ENCODE results near the gene CDK2AP2. TPM values are rescaled to one million over a fixed set of nuclear protein-coding genes. Genes with fewer than 3 reads are reported as not detected.

The CDK2AP2 gene
- total RNA-seq, 1 donor from 2014 or later, result 19.0 TPM

- DNase-seq (ENCODE audit: low read depth), result no peak
- FAIRE-seq, result no peak
- Histone ChIP-seq H3K4me3 (ENCODE audit: low read depth, low read length) (no peak overlapping the region), H3K27me3 (ENCODE audit: control insufficient read depth, insufficient read depth, low read length) (no peaks in the 10 kb centered on the region), H3K36me3 (ENCODE audit: control insufficient read depth, insufficient read depth, low read length) (peaks cover 46% of the 10 kb centered on the region)
- no peak for TF ChIP-seq CTCF (IDR thresholded peaks at IDR 0.05; ENCODE audit: insufficient read depth, low read length, severe bottlenecking)
These were observed 12.5 kb downstream of the CDK2AP2 start for GRCh38 chr11:67495234-67496005.

GRCh38 chr11:67494371-67495233, 13.4 kb downstream of the CDK2AP2 start:
- Histone ChIP-seq H3K4me3 (ENCODE audit: low read depth, low read length) (no peak overlapping the region), H3K27me3 (ENCODE audit: control insufficient read depth, insufficient read depth, low read length) (no peaks in the 10 kb centered on the region), H3K36me3 (ENCODE audit: control insufficient read depth, insufficient read depth, low read length) (peaks cover 42% of the 10 kb centered on the region)
- no peak for TF ChIP-seq CTCF (IDR thresholded peaks at IDR 0.05; ENCODE audit: insufficient read depth, low read length, severe bottlenecking)
- no peak for DNase-seq (ENCODE audit: low read depth)
- FAIRE-seq, result no peak

GRCh38 chr11:67493548-67494370, 14.2 kb downstream of the CDK2AP2 start:
- DNase-seq (ENCODE audit: low read depth), result no peak
- Histone ChIP-seq H3K27me3 (ENCODE audit: control insufficient read depth, insufficient read depth, low read length) (no peaks in the 10 kb centered on the region), H3K36me3 (ENCODE audit: control insufficient read depth, insufficient read depth, low read length) (peaks cover 41% of the 10 kb centered on the region), H3K4me3 (ENCODE audit: low read depth, low read length) (no peak overlapping the region)
- TF ChIP-seq CTCF (IDR thresholded peaks at IDR 0.05; ENCODE audit: insufficient read depth, low read length, severe bottlenecking), result no peak
- no peak for FAIRE-seq

- no peak for DNase-seq (ENCODE audit: low read depth)
- TF ChIP-seq CTCF (IDR thresholded peaks at IDR 0.05; ENCODE audit: insufficient read depth, low read length, severe bottlenecking), result no peak
- Histone ChIP-seq H3K4me3 (ENCODE audit: low read depth, low read length) (no peak overlapping the region), H3K36me3 (ENCODE audit: control insufficient read depth, insufficient read depth, low read length) (peaks cover 36% of the 10 kb centered on the region), H3K27me3 (ENCODE audit: control insufficient read depth, insufficient read depth, low read length) (no peaks in the 10 kb centered on the region)
- no peak for FAIRE-seq
These were observed 15.0 kb downstream of the CDK2AP2 start for GRCh38 chr11:67492801-67493547.

- no peak overlapping the region for H3K4me3 ChIP-seq (ENCODE audit: low read depth, low read length)
- FAIRE-seq (no peak), DNase-seq (ENCODE audit: low read depth) (no peak)
- no peaks in the 10 kb centered on the region for H3K27me3 ChIP-seq (ENCODE audit: control insufficient read depth, insufficient read depth, low read length)
- H3K36me3 ChIP-seq (ENCODE audit: control insufficient read depth, insufficient read depth, low read length), result peaks cover 33% of the 10 kb centered on the region
- no peak for TF ChIP-seq CTCF (IDR thresholded peaks at IDR 0.05; ENCODE audit: insufficient read depth, low read length, severe bottlenecking)
These were observed 15.8 kb downstream of the CDK2AP2 start for GRCh38 chr11:67492069-67492727.

Data from bronchial epithelial cell (primary cell).